ENCODE data around the gene LRRK2.
A peak's percentile ranks its signal among the peaks of the same experiment; 100 is the strongest.

The LRRK2 gene

GRCh38 chr12:40312196-40312595, 87.4 kb downstream of the LRRK2 start:
- no peak for DNase-seq (ENCODE audit: low read depth)
- TF ChIP-seq CTCF (conservative IDR thresholded peaks at IDR 0.05; ENCODE audit: low read depth, low read length), result no peak

GRCh38 chr12:40312982-40313576, 88.3 kb downstream of the LRRK2 start:
- no peak overlapping the region for H3K4me3 ChIP-seq (ENCODE audit: low read depth, low read length)
- TF ChIP-seq CTCF (conservative IDR thresholded peaks at IDR 0.05; ENCODE audit: low read depth, low read length), result peak; percentile 68
- peak; percentile 70 for DNase-seq (ENCODE audit: low read depth)

More at GRCh38 chr12:40312196-40312595, 87.4 kb downstream of the LRRK2 start:
- no peak overlapping the region for H3K4me3 ChIP-seq (ENCODE audit: low read depth, low read length)

GRCh38 chr12:40313928-40314327, 89.1 kb downstream of the LRRK2 start:
- no peak overlapping the region for H3K4me3 ChIP-seq (ENCODE audit: low read depth, low read length)
- DNase-seq (ENCODE audit: low read depth), result no peak
- no peak for TF ChIP-seq CTCF (conservative IDR thresholded peaks at IDR 0.05; ENCODE audit: low read depth, low read length)

GRCh38 chr12:40314927-40315326, 90.1 kb downstream of the LRRK2 start:
- no peak overlapping the region for H3K4me3 ChIP-seq (ENCODE audit: low read depth, low read length)
- DNase-seq (ENCODE audit: low read depth), result no peak
- TF ChIP-seq CTCF (conservative IDR thresholded peaks at IDR 0.05; ENCODE audit: low read depth, low read length), result no peak

- no peak for DNase-seq (ENCODE audit: low read depth)
- no peak for TF ChIP-seq CTCF (conservative IDR thresholded peaks at IDR 0.05; ENCODE audit: low read depth, low read length)
- no peak overlapping the region for H3K4me3 ChIP-seq (ENCODE audit: low read depth, low read length)
Measured at GRCh38 chr12:40315375-40315774, 90.6 kb downstream of the LRRK2 start.

GRCh38 chr12:40324261-40324660, 99.5 kb downstream of the LRRK2 start:
- no peak overlapping the region for H3K4me3 ChIP-seq (ENCODE audit: low read depth, low read length)
- TF ChIP-seq CTCF (conservative IDR thresholded peaks at IDR 0.05; ENCODE audit: low read depth, low read length), result no peak
- no peak for DNase-seq (ENCODE audit: low read depth)

- peak; percentile 74 for TF ChIP-seq CTCF (conservative IDR thresholded peaks at IDR 0.05; ENCODE audit: low read depth, low read length)
- H3K4me3 ChIP-seq (ENCODE audit: low read depth, low read length), result no peak overlapping the region
- peak; percentile 51 for DNase-seq (ENCODE audit: low read depth)
Measured at GRCh38 chr12:40325349-40325960, 100.7 kb downstream of the LRRK2 start.
